Measurements from ENCODE around the gene DEXI. TPM values are rescaled to one million over a fixed set of nuclear protein-coding genes. Genes with fewer than 3 reads are reported as not detected.
"Not testable (repeated sequence)": the region's sequence is repeated elsewhere in the genome, so short reads cannot be mapped to it uniquely, and the experiment has no call there.

Gene DEXI
- total and polyA plus RNA-seq, 12 donors, result 52.6 to 303 (median 97.1) TPM

DNA sequence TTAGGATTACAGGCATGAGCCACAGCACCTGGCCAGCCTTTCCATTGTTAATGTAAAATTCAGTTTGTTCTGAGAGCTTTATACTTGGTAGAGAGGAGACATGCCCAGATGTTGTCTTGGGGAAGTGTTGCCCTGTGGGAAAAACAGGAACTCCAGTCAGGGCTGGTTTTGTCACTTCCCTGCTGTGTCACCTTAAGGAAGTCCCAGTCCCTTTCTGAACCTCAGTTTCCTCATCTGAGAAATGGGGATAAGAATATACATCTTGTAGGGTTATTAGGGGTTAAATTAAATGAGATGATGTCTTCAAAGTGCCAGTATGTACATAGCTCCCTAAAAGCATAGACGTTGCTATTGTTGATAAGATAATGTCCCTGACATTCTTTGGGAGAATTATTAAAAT, 27.3 kb upstream of the DEXI start:
- DNase-seq, result no peak
- Histone ChIP-seq H3K4me3 (no peak overlapping the region), H3K9me3 (replicated peaks in 1 of 3) (no peaks in the 10 kb centered on the region), H3K27ac (no peak overlapping the region), H3K4me1 (replicated peaks in 1 of 2) (no peaks in the 10 kb centered on the region), H3K27me3 (no peaks in the 10 kb centered on the region), H3K36me3 (replicated peaks in 1 of 2) (peaks cover 0 to 4% of the 10 kb centered on the region in 2 donors)
- no peak for TF ChIP-seq POLR2A (IDR thresholded peaks at IDR 0.05)
- TF ChIP-seq, protein P1, sequence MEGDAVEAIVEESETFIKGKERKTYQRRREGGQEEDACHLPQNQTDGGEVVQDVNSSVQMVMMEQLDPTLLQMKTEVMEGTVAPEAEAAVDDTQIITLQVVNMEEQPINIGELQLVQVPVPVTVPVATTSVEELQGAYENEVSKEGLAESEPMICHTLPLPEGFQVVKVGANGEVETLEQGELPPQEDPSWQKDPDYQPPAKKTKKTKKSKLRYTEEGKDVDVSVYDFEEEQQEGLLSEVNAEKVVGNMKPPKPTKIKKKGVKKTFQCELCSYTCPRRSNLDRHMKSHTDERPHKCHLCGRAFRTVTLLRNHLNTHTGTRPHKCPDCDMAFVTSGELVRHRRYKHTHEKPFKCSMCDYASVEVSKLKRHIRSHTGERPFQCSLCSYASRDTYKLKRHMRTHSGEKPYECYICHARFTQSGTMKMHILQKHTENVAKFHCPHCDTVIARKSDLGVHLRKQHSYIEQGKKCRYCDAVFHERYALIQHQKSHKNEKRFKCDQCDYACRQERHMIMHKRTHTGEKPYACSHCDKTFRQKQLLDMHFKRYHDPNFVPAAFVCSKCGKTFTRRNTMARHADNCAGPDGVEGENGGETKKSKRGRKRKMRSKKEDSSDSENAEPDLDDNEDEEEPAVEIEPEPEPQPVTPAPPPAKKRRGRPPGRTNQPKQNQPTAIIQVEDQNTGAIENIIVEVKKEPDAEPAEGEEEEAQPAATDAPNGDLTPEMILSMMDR (IDR thresholded peaks at IDR 0.05), result no peak
- WGBS, 4 donors, result 41 to 61% (median 47%) methylated on average over 1 of the region's 1 CpG
- intact Hi-C loops (cut with DNase I), result loop anchor here (2.0 to 10.0 kb wide), 5 partner anchors 287 to 1445 kb away; partner anchors contain the start of genes SOCS1 (in 2 of the 2) and RMI2 (in 1 of the 2)

DNA sequence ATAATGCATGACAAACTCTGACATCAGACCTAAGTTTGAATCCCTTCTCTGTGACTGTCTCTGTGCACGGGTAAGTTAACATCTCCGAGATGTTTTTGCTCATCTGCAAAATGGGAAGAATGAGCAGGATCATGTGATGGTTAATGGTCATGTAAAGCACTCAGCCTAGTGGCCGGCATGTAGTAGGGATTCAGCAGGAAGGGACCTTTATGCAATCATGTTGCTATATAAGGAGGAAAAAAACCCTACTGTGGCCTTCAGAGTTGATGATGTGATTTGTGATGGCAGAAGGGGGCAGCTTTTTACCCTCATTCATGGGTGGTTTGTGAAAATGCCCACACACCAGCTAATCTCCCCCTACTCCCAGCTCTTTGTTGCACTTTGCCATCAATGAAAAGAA, 26.2 kb upstream of the DEXI start:
- H3K27me3 ChIP-seq, result no peaks in the 10 kb centered on the region
- no peaks in the 10 kb centered on the region for H3K9me3 ChIP-seq (replicated peaks in 1 of 3)
- H3K36me3 ChIP-seq (replicated peaks in 1 of 2), result peaks cover 0 to 8% of the 10 kb centered on the region in 2 donors
- WGBS, 4 donors, result 85 to 97% (median 89%) methylated on average over 3 of the region's 3 CpGs
- no peak for DNase-seq
- no peak overlapping the region for H3K4me3 ChIP-seq
- peaks cover 0 to 4% of the 10 kb centered on the region in 2 donors for H3K4me1 ChIP-seq (replicated peaks in 1 of 2)
- TF ChIP-seq, protein P1 (IDR thresholded peaks at IDR 0.05), result no peak
- TF ChIP-seq POLR2A (IDR thresholded peaks at IDR 0.05), result no peak
- intact Hi-C loops (cut with DNase I), result loop anchor here in 1 of 2 donors (5.0 to 10.0 kb wide), 3 partner anchors 289 to 1446 kb away; partner anchors contain the start of genes RMI2 and SOCS1
- H3K27ac ChIP-seq, result no peak overlapping the region

DNA sequence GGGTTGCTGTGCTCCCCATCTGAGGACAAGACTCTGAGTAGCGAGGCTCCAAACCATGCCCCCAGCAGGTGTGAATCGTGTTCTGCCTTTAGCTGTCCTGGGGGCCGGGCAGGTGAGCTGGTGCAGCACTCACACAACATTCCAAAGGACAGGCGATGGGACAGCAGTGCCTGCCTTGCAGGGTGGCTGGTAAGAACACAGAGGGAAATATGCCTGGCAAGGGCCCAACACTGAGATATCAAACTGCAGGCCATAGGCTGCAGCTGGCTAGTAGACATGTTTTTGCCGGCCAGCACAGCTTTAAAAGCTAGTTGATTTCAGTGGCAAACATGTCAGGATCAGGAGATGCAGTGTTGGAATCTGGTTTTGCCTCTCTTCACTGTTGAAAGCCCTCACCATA, 25.7 kb upstream of the DEXI start:
- Histone ChIP-seq H3K9me3 (replicated peaks in 1 of 3) (no peaks in the 10 kb centered on the region), H3K27me3 (no peaks in the 10 kb centered on the region), H3K4me3 (no peak overlapping the region), H3K27ac (no peak overlapping the region), H3K36me3 (replicated peaks in 1 of 2) (peaks cover 0 to 13% of the 10 kb centered on the region in 2 donors), H3K4me1 (replicated peaks in 1 of 2) (peaks cover 0 to 4% of the 10 kb centered on the region in 2 donors)
- DNase-seq, result peak in 1 of 7 donors; percentile 51
- WGBS, 4 donors, result 80 to 95% (median 87%) methylated on average over 3 to 5 of the region's 5 CpGs
- TF ChIP-seq, protein P1 (IDR thresholded peaks at IDR 0.05), result no peak
- TF ChIP-seq POLR2A (IDR thresholded peaks at IDR 0.05), result no peak
- intact Hi-C loops (cut with DNase I), result loop anchor here in 1 of 2 donors (5.0 to 10.0 kb wide), 3 partner anchors 289 to 1447 kb away; partner anchors contain the start of genes RMI2 and SOCS1

DNA sequence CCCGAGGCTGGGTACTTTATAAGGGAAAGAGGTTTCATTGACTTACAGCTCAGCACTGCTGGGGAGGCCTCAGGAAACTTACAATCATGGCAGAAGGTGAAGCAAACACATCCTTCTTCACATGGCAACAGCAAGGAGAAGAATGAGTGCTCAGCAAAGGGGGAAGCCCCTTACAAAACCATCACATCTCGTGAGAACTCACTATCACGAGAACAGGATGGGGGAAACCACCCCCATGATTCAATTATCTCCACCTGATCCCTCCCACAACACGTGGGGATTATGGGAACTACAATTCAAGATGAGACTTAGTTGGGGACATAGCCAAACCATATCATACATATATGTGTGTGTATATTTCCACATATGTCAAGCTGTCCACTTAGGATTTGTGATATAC, 24.3 kb upstream of the DEXI start:
- H3K27me3 ChIP-seq; H3K9me3 ChIP-seq (replicated peaks in 1 of 3); H3K4me3 ChIP-seq; DNase-seq; H3K4me1 ChIP-seq (replicated peaks in 1 of 2); H3K27ac ChIP-seq: not testable (repeated sequence)
- intact Hi-C loops (cut with DNase I), result loop anchor here in 1 of 2 donors (5.0 to 10.0 kb wide), 3 partner anchors 291 to 1448 kb away; partner anchors contain the start of genes RMI2 and SOCS1
- WGBS, 4 donors, result 62 to 74% (median 64%) methylated on average over 4 of the region's 4 CpGs
- H3K36me3 ChIP-seq (replicated peaks in 1 of 2), result peaks cover 0 to 18% of the 10 kb centered on the region in 2 donors

DNA sequence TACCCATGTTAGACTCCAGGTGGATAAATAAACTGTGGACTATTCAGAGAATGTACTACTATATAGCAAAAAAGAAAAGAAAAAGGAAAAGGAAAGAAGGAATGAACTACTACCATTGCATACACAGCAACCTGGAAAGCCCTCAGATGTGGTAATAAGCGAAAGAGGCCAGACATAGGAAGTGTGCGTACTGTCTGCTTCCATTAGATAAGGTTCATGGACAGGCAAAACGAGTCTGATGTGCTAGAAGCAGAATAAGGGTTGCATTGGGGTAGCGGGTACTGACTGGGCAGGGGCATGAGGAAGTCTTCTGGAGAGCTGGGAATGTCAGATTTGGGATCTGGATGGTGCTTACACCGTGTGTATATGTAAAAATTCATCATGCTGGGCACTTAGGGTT, 23.9 kb upstream of the DEXI start:
- no peak for TF ChIP-seq POLR2A (IDR thresholded peaks at IDR 0.05)
- TF ChIP-seq, protein P1 (IDR thresholded peaks at IDR 0.05), result no peak
- intact Hi-C loops (cut with DNase I), result loop anchor here in 1 of 2 donors (5.0 to 10.0 kb wide), 3 partner anchors 291 to 1449 kb away; partner anchors contain the start of genes RMI2 and SOCS1
- Histone ChIP-seq H3K9me3 (replicated peaks in 1 of 3) (no peaks in the 10 kb centered on the region), H3K4me1 (replicated peaks in 1 of 2) (peaks cover 2 to 12% of the 10 kb centered on the region in 2 donors), H3K4me3 (no peak overlapping the region), H3K27me3 (no peaks in the 10 kb centered on the region), H3K36me3 (replicated peaks in 1 of 2) (peaks cover 0 to 18% of the 10 kb centered on the region in 2 donors), H3K27ac (no peak overlapping the region)
- WGBS, 4 donors, result 81 to 89% (median 88%) methylated on average over 5 of the region's 5 CpGs
- no peak for DNase-seq

Data from adrenal gland (tissue), 12 donors.